ENCODE data around the gene LMAN2.
A peak's percentile ranks its signal among the peaks of the same experiment; 100 is the strongest.

Gene LMAN2

GRCh38 chr5:177355162-177355867, 3.8 kb upstream of the LMAN2 start:
- no peaks in the 10 kb centered on the region for H3K9me3 ChIP-seq (ENCODE audit: severe bottlenecking)
- no peak overlapping the region for H3K27ac ChIP-seq (ENCODE audit: poor library complexity, severe bottlenecking)
- H3K4me1 ChIP-seq (ENCODE audit: insufficient read depth, poor library complexity, severe bottlenecking) = peaks cover 7% of the 10 kb centered on the region
- no peaks in the 10 kb centered on the region for H3K27me3 ChIP-seq (ENCODE audit: insufficient read depth, poor library complexity, severe bottlenecking)
- ATAC-seq (ENCODE audit: low read depth) (no peak), DNase-seq (ENCODE audit: low spot score) (no peak)
- H3K4me3 ChIP-seq (ENCODE audit: severe bottlenecking) = no peak overlapping the region
- H3K36me3 ChIP-seq (ENCODE audit: low read depth) = peaks cover 7% of the 10 kb centered on the region; the same call in 1 of the 2 replicates
- no peak for TF ChIP-seq CTCF (IDR thresholded peaks at IDR 0.05; ENCODE audit: poor library complexity, severe bottlenecking)

GRCh38 chr5:177354711-177355110, 3.2 kb upstream of the LMAN2 start:
- H3K4me1 ChIP-seq (ENCODE audit: insufficient read depth, poor library complexity, severe bottlenecking) = peaks cover 13% of the 10 kb centered on the region
- no peak for ATAC-seq (ENCODE audit: low read depth)
- no peaks in the 10 kb centered on the region for H3K9me3 ChIP-seq (ENCODE audit: severe bottlenecking)
- H3K27me3 ChIP-seq (ENCODE audit: insufficient read depth, poor library complexity, severe bottlenecking) = no peaks in the 10 kb centered on the region
- DNase-seq (ENCODE audit: low spot score) = no peak
- H3K36me3 ChIP-seq (ENCODE audit: low read depth) = peaks cover 13% of the 10 kb centered on the region
- TF ChIP-seq CTCF (IDR thresholded peaks at IDR 0.05; ENCODE audit: poor library complexity, severe bottlenecking) = no peak
- H3K4me3 ChIP-seq (ENCODE audit: severe bottlenecking) = no peak overlapping the region
- H3K27ac ChIP-seq (ENCODE audit: poor library complexity, severe bottlenecking) = no peak overlapping the region

GRCh38 chr5:177354256-177354655, 2.8 kb upstream of the LMAN2 start:
- Histone ChIP-seq H3K27me3 (ENCODE audit: insufficient read depth, poor library complexity, severe bottlenecking) (no peaks in the 10 kb centered on the region), H3K9me3 (ENCODE audit: severe bottlenecking) (no peaks in the 10 kb centered on the region), H3K4me1 (ENCODE audit: insufficient read depth, poor library complexity, severe bottlenecking) (peaks cover 15% of the 10 kb centered on the region), H3K27ac (ENCODE audit: poor library complexity, severe bottlenecking) (no peak overlapping the region), H3K36me3 (ENCODE audit: low read depth) (peaks cover 18% of the 10 kb centered on the region), H3K4me3 (ENCODE audit: severe bottlenecking) (no peak overlapping the region)
- no peak for ATAC-seq (ENCODE audit: low read depth)
- TF ChIP-seq CTCF (IDR thresholded peaks at IDR 0.05; ENCODE audit: poor library complexity, severe bottlenecking) = no peak
- no peak for DNase-seq (ENCODE audit: low spot score)

GRCh38 chr5:177353093-177353492, 1.6 kb upstream of the LMAN2 start:
- ATAC-seq (ENCODE audit: low read depth) = no peak
- Histone ChIP-seq H3K4me3 (ENCODE audit: severe bottlenecking) (no peak overlapping the region), H3K27me3 (ENCODE audit: insufficient read depth, poor library complexity, severe bottlenecking) (no peaks in the 10 kb centered on the region), H3K4me1 (ENCODE audit: insufficient read depth, poor library complexity, severe bottlenecking) (peaks cover 15% of the 10 kb centered on the region), H3K9me3 (ENCODE audit: severe bottlenecking) (no peaks in the 10 kb centered on the region), H3K27ac (ENCODE audit: poor library complexity, severe bottlenecking) (no peak overlapping the region), H3K36me3 (ENCODE audit: low read depth) (peaks cover 24% of the 10 kb centered on the region)
- TF ChIP-seq CTCF (IDR thresholded peaks at IDR 0.05; ENCODE audit: poor library complexity, severe bottlenecking) = no peak
- no peak for DNase-seq (ENCODE audit: low spot score)

GRCh38 chr5:177350776-177351391, 584 bp downstream of the LMAN2 start:
- no peak for TF ChIP-seq CTCF (IDR thresholded peaks at IDR 0.05; ENCODE audit: poor library complexity, severe bottlenecking)
- Histone ChIP-seq H3K9me3 (ENCODE audit: severe bottlenecking) (no peaks in the 10 kb centered on the region), H3K4me1 (ENCODE audit: insufficient read depth, poor library complexity, severe bottlenecking) (peaks cover 12% of the 10 kb centered on the region), H3K4me3 (ENCODE audit: severe bottlenecking) (peak overlapping the region; percentile 77), H3K36me3 (ENCODE audit: low read depth) (peaks cover 46% of the 10 kb centered on the region), H3K27me3 (ENCODE audit: insufficient read depth, poor library complexity, severe bottlenecking) (no peaks in the 10 kb centered on the region), H3K27ac (ENCODE audit: poor library complexity, severe bottlenecking) (peak overlapping the region; percentile 69)
- ATAC-seq (ENCODE audit: low read depth) (peak; percentile 1; the same call in 2 of the 3 replicates), DNase-seq (ENCODE audit: low spot score) (no peak)
